Effector memory CD8-positive, alpha-beta T cell (primary cell): ENCODE data around the gene ARHGAP28.

ENCODE experiments used
- ATAC-seq: fragments of 150-1000 bp; cut with Tn5 transposase; replicated peaks from 2 replicates; pipeline ENCODE4 v1.10.0; 2021; ENCODE audit warnings: mild to moderate bottlenecking, moderate library complexity
- DNase-seq, 3 experiments: peaks; one replicate each; pipeline ENCODE4 v3.0.0; 2021
- H3K27ac Mint-ChIP-seq, 2 donors: one replicate each; pipeline ENCODE4 v1.8.0; 2022; ENCODE audit warnings: mild to moderate bottlenecking in 2 of 2, mixed read lengths in 2 of 2, moderate library complexity in 2 of 2
- H3K27me3 Mint-ChIP-seq, 2 donors: one replicate each; pipeline ENCODE4 v1.8.0; 2022; ENCODE audit warnings: mixed read lengths in 2 of 2
- H3K36me3 Mint-ChIP-seq: one replicate; pipeline ENCODE4 v1.8.0; 2022; ENCODE audit warnings: mild to moderate bottlenecking, moderate library complexity, mixed read lengths; ENCODE audit not compliant: insufficient read depth
- H3K4me1 Mint-ChIP-seq, 2 donors: one replicate each; pipeline ENCODE4 v1.8.0; 2022; ENCODE audit warnings: low read depth in 2 of 2, mixed read lengths in 2 of 2
- H3K4me3 Mint-ChIP-seq, 2 donors: one replicate each; pipeline ENCODE4 v1.8.0; 2022; ENCODE audit warnings: mild to moderate bottlenecking in 2 of 2, mixed read lengths in 2 of 2, moderate library complexity in 2 of 2
- H3K9me3 Mint-ChIP-seq, 2 donors: one replicate each; pipeline ENCODE4 v1.8.0; 2022; ENCODE audit warnings: mixed read lengths in 2 of 2

Gene ARHGAP28

GRCh38 chr18:6763524-6763923 lies 34.0 kb downstream of the ARHGAP28 start:
- ATAC-seq: no peak
- H3K27me3 Mint-ChIP-seq: no peaks in the 10 kb centered on the region
- H3K4me3 Mint-ChIP-seq: no peak overlapping the region
- no peak for DNase-seq
- H3K36me3 Mint-ChIP-seq: peaks cover 4% of the 10 kb centered on the region
- H3K27ac Mint-ChIP-seq: no peak overlapping the region
- no peaks in the 10 kb centered on the region for H3K4me1 Mint-ChIP-seq
- H3K9me3 Mint-ChIP-seq: peaks cover 8 to 38% of the 10 kb centered on the region in 2 donors

DNA sequence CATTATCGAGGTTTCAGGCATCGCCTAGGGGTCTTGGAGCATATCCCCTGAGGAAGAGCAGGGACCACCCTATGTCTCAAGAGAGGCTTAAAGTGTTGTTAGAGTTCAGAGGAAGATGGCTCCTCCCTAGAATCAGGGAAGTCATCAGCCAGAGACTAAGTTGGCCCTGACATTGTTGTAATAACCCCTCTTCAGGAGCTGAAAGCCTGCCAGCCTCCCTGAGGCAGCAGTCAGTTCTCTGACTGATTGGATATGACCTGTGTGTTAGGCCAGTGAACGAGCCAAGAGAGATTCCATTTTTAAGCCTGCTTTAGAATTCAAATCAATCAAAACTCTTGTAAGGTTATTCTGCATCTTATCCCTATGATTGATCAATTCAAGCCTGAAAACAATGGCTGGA lies 34.9 kb downstream of the ARHGAP28 start:
- ATAC-seq (no peak), DNase-seq (no peak)
- Mint-ChIP-seq H3K4me1 (no peaks in the 10 kb centered on the region), H3K27me3 (no peaks in the 10 kb centered on the region), H3K4me3 (no peak overlapping the region), H3K36me3 (peaks cover 4% of the 10 kb centered on the region), H3K27ac (no peak overlapping the region), H3K9me3 (peaks cover 8 to 42% of the 10 kb centered on the region in 2 donors)

DNA sequence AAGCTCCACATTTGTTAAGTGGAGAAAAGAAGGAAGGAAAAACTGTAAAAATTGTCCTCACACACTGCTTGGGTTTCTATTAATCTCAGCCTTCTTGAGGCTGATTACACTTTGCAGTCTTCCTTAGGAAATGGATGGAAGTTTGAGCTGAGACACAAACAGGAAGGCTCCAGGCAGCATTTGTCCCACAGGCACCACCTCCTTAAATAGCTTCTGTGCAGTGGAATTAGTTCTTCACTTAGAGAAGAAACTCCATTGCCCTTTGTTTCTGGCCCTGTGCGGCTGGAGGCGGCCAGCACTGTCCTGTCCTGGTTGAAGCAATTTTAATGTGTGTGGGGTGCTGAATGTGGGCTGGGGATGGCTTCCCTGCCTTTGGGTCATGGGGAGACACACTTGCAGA lies 44.3 kb downstream of the ARHGAP28 start:
- ATAC-seq (no peak), DNase-seq (no peak)
- no peaks in the 10 kb centered on the region for H3K27me3 Mint-ChIP-seq
- H3K27ac Mint-ChIP-seq: no peak overlapping the region
- H3K9me3 Mint-ChIP-seq: peaks cover 9 to 24% of the 10 kb centered on the region in 2 donors
- H3K4me1 Mint-ChIP-seq: no peaks in the 10 kb centered on the region
- H3K4me3 Mint-ChIP-seq: no peak overlapping the region
- no peaks in the 10 kb centered on the region for H3K36me3 Mint-ChIP-seq

- H3K27me3 Mint-ChIP-seq: no peaks in the 10 kb centered on the region
- no peak overlapping the region for H3K27ac Mint-ChIP-seq
- no peak for DNase-seq
- H3K4me1 Mint-ChIP-seq: no peaks in the 10 kb centered on the region
- peaks cover 11 to 22% of the 10 kb centered on the region in 2 donors for H3K9me3 Mint-ChIP-seq
- no peak overlapping the region for H3K4me3 Mint-ChIP-seq
- ATAC-seq: no peak
- no peaks in the 10 kb centered on the region for H3K36me3 Mint-ChIP-seq
These were observed 45.7 kb downstream of the ARHGAP28 start for GRCh38 chr18:6775237-6775636.

- Mint-ChIP-seq H3K4me3 (no peak overlapping the region), H3K4me1 (no peaks in the 10 kb centered on the region), H3K27ac (no peak overlapping the region), H3K9me3 (peaks cover 11 to 22% of the 10 kb centered on the region in 2 donors), H3K27me3 (no peaks in the 10 kb centered on the region), H3K36me3 (no peaks in the 10 kb centered on the region)
- ATAC-seq (no peak), DNase-seq (no peak)
These were observed 46.2 kb downstream of the ARHGAP28 start for GRCh38 chr18:6775702-6776101.

GRCh38 chr18:6776188-6776587 lies 46.7 kb downstream of the ARHGAP28 start:
- Mint-ChIP-seq H3K4me3 (no peak overlapping the region), H3K9me3 (peaks cover 11 to 22% of the 10 kb centered on the region in 2 donors), H3K27me3 (no peaks in the 10 kb centered on the region), H3K27ac (no peak overlapping the region), H3K36me3 (no peaks in the 10 kb centered on the region), H3K4me1 (no peaks in the 10 kb centered on the region)
- DNase-seq: no peak
- ATAC-seq: no peak

- Mint-ChIP-seq H3K36me3 (no peaks in the 10 kb centered on the region), H3K27ac (no peak overlapping the region), H3K27me3 (no peaks in the 10 kb centered on the region), H3K4me3 (no peak overlapping the region), H3K9me3 (peaks cover 11 to 30% of the 10 kb centered on the region in 2 donors), H3K4me1 (no peaks in the 10 kb centered on the region)
- DNase-seq (no peak), ATAC-seq (no peak)
These were observed 48.0 kb downstream of the ARHGAP28 start for GRCh38 chr18:6777509-6777908.

DNA sequence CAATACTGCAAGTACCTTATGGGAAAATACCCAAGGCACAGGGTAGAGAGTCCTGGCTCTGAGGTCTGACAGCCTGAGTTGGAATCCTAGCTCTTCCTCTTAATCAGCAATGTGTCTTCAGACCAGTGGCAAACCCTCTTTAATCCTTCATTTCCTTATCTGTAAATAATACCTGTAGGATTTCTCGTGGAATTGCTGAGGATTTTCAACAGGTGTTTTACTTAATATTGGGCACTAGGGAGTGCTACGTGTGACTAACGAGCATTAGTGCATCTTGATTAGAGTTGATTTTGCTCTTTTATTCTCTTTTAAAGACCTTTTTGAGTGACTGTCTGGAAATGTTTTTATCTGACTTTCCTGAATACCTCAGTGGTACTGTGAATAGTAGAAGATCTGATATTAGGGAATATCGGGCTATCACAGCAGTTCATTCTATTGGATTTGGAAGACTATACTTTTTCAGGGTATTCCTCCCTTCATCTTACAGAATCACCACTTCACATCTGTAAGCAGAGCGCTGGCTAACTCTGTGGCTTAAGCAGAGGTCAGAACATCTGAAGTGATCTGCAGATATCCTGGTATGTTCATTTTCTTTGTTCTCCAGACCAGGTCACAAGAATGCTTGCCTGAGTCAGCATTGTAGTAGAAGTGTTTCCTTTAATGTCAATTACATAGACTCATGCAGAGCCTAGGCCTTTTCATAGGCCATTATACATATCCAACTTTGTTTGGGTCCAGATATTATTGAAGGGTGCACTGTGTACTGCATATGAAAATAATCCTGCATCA lies 49.1 kb downstream of the ARHGAP28 start:
- ATAC-seq (no peak), DNase-seq (no peak)
- Mint-ChIP-seq H3K4me1 (no peaks in the 10 kb centered on the region), H3K4me3 (no peak overlapping the region), H3K9me3 (peaks cover 11 to 30% of the 10 kb centered on the region in 2 donors), H3K27ac (no peak overlapping the region), H3K36me3 (no peaks in the 10 kb centered on the region), H3K27me3 (no peaks in the 10 kb centered on the region)

DNA sequence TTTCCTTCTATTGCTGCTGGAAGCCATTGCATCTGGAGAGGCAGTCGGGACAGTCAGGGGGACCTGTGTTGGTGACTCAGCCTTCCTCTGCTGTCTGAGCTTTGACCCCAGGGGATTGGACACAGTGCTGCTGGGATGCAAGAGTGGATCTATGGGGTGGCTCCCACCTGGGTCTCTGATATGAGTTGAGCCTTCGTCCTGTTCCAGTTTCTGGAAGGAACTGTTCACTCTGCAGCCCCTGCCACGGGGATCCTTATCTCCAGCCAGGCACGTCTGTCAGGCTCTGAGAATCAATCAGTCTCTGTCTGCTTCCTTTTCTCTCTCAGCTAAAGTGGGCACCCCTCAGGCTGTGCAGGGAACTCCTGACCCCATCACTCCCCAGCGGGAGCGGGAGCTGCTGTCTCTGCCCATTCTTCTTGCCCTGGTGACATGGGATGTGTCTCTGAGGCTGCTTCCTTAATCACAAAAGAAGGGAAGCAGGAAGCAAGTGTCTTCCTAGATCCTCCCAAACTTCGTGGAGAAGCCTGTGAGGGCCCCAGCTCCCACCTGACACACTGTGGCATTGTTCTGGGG lies 51.7 kb downstream of the ARHGAP28 start:
- H3K27ac Mint-ChIP-seq: no peak overlapping the region
- no peak overlapping the region for H3K4me3 Mint-ChIP-seq
- H3K9me3 Mint-ChIP-seq: peaks cover 19 to 29% of the 10 kb centered on the region in 2 donors
- no peaks in the 10 kb centered on the region for H3K27me3 Mint-ChIP-seq
- H3K4me1 Mint-ChIP-seq: no peaks in the 10 kb centered on the region
- H3K36me3 Mint-ChIP-seq: no peaks in the 10 kb centered on the region
- DNase-seq (no peak), ATAC-seq (no peak)

DNA sequence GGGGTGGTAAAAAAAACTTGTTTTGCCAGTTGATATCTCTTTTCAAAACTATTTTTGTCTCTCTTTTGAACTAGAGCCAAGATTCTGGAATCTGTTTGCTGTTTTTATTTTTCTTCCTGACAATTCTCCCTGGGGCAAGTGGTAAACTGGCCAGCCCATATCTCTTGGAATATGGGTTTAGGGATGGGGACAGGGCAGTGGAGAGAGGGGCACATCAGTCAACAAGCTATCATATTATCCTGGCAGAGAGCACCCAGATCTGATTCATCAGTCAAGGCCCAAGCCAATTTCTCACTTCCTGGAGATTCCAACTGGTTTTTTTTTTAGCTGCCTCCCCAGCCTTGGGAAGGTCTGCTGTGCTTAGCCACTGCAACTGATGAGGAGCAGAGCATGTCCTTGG lies 52.3 kb downstream of the ARHGAP28 start:
- Mint-ChIP-seq H3K4me3 (no peak overlapping the region), H3K4me1 (no peaks in the 10 kb centered on the region), H3K27ac (no peak overlapping the region), H3K9me3 (peaks cover 19 to 23% of the 10 kb centered on the region in 2 donors), H3K36me3 (no peaks in the 10 kb centered on the region), H3K27me3 (no peaks in the 10 kb centered on the region)
- ATAC-seq (no peak), DNase-seq (no peak)

DNA sequence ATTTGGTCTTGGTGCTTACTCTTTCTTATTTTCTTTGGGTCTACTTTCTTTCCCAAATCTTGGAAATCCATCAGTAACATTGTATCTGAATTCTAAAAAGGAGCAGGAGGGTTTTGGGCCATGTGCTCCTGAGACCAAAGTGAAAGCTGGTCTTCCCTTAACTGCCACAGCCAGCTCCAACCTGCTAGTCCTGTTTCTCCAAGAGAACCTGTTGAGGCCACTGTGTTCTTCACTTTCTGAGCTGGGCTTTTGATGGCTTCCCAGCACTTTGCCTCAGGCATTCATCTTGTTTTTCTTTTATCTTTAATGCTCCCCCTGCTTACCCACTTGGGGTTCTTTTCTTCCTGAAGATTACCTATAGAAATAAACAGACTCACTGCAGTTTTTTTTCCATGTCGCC lies 53.3 kb downstream of the ARHGAP28 start:
- DNase-seq (no peak), ATAC-seq (no peak)
- Mint-ChIP-seq H3K9me3 (peaks cover 13 to 19% of the 10 kb centered on the region in 2 donors), H3K4me3 (no peak overlapping the region), H3K27me3 (no peaks in the 10 kb centered on the region), H3K4me1 (no peaks in the 10 kb centered on the region), H3K27ac (no peak overlapping the region), H3K36me3 (no peaks in the 10 kb centered on the region)

DNA sequence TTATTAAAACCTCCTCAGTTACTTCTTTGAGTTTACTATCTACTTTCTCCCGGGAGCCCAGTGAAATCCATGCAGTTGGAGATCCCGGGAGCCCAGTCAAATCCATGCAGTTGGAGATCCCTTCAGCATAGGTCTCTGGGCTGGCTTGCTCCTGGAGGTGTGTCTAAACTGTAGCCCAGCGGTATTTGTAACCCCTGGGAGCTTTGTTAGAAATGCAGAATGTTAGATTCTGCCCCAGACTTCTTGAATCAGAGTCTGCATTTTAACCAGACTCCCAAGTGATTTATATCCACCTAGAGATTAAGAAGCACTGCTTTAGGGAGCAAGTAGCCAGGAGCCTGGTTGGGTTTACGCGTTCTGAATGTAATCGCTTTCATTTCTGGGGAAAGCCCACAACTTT lies 54.5 kb downstream of the ARHGAP28 start:
- no peak for DNase-seq
- Mint-ChIP-seq H3K4me1 (no peaks in the 10 kb centered on the region), H3K27ac (no peak overlapping the region), H3K4me3 (no peak overlapping the region), H3K9me3 (peaks cover 18 to 23% of the 10 kb centered on the region in 2 donors), H3K27me3 (no peaks in the 10 kb centered on the region), H3K36me3 (no peaks in the 10 kb centered on the region)
- ATAC-seq: no peak

- ATAC-seq: no peak
- H3K36me3 Mint-ChIP-seq: no peaks in the 10 kb centered on the region
- no peak overlapping the region for H3K4me3 Mint-ChIP-seq
- no peak for DNase-seq
- H3K27me3 Mint-ChIP-seq: no peaks in the 10 kb centered on the region
- H3K4me1 Mint-ChIP-seq: no peaks in the 10 kb centered on the region
- H3K9me3 Mint-ChIP-seq: peaks cover 17 to 23% of the 10 kb centered on the region in 2 donors
- H3K27ac Mint-ChIP-seq: no peak overlapping the region
These were observed 55.5 kb downstream of the ARHGAP28 start for GRCh38 chr18:6785001-6785400.

DNA sequence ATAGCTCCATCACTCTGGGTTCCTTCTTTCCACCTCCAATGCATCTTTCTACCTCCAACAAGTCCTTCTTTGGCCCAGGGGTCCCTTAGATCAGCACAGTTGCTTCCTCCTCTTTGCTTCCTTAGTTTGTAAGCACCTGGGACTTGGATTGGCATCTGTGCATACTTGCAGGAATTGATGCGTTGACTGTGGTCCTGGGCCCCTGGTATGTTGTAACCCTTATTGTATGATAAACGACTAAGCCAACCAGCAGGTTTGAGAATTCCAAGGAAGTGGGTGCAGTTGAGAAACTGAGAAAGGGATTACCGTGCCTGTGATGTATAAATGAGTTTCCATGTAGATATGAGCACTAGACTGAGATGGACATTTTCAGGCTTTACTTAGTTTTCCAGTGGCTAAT lies 55.9 kb downstream of the ARHGAP28 start:
- Mint-ChIP-seq H3K27ac (no peak overlapping the region), H3K9me3 (peaks cover 19 to 23% of the 10 kb centered on the region in 2 donors), H3K4me1 (no peaks in the 10 kb centered on the region), H3K36me3 (no peaks in the 10 kb centered on the region), H3K4me3 (no peak overlapping the region), H3K27me3 (no peaks in the 10 kb centered on the region)
- ATAC-seq (no peak), DNase-seq (no peak)
